HCT116 (cell line): ENCODE measurements around the gene ISCA2.

Experiments
- EZH2 ChIP-seq: fragments of 200-600 bp; sonication (generic); IDR thresholded peaks from 2 replicates; pipeline ENCODE4 v1.6.1; 2017; ENCODE audit warnings: antibody characterized with exemption, mixed run types
- EZH2phosphoT487 ChIP-seq: fragments of 200-600 bp; IDR thresholded peaks from 2 replicates; pipeline ENCODE4 v1.6.1; 2018; ENCODE audit warnings: antibody characterized with exemption, borderline replicate concordance
- JUND ChIP-seq: IDR thresholded peaks from 2 replicates; pipeline ENCODE4 v1.6.1; 2012
- POLR2A ChIP-seq: IDR thresholded peaks from 2 replicates; pipeline ENCODE4 v1.7.0; 2011; ENCODE audit warnings: borderline replicate concordance; ENCODE audit not compliant: insufficient read depth, insufficient read length; ENCODE audit errors: extremely low read depth
- POLR2AphosphoS5 ChIP-seq: IDR thresholded peaks from 2 replicates; pipeline ENCODE4 v1.6.1; 2011; ENCODE audit warnings: mild to moderate bottlenecking, low read depth, low read length, moderate library complexity
- SIN3A ChIP-seq: IDR thresholded peaks from 2 replicates; pipeline ENCODE4 v1.6.1; 2012; ENCODE audit warnings: low read depth
- TCF7L2 ChIP-seq: IDR thresholded peaks from 2 replicates; pipeline ENCODE4 v1.7.0; 2011; ENCODE audit warnings: borderline replicate concordance, inconsistent platforms; ENCODE audit not compliant: insufficient read depth, insufficient read length; ENCODE audit errors: extremely low read depth
- YY1 ChIP-seq: IDR thresholded peaks from 2 replicates; pipeline ENCODE4 v1.6.1; 2011; ENCODE audit warnings: low read length, low read depth, moderate library complexity, mild to moderate bottlenecking; ENCODE audit not compliant: insufficient replicate concordance; ENCODE audit errors: extremely low read depth
- ZNF274 ChIP-seq: fragments of 200-500 bp; sonication (Bioruptor generic); IDR thresholded peaks from 2 replicates; pipeline ENCODE4 v1.6.1; 2014; ENCODE audit warnings: mild to moderate bottlenecking, low read depth, low read length, inconsistent platforms
- TF ChIP-seq, protein P1 (sequence below): IDR thresholded peaks from 2 replicates; pipeline ENCODE4 v1.6.1; 2012
- TF ChIP-seq, protein P2 (sequence below): IDR thresholded peaks from 2 replicates; pipeline ENCODE4 v1.6.1; 2011; ENCODE audit warnings: mild to moderate bottlenecking, low read length, moderate library complexity; ENCODE audit not compliant: insufficient replicate concordance; ENCODE audit errors: extremely low read depth
- TF ChIP-seq, protein P3 (sequence below), 3 experiments: fragments of 200-600 bp in 1 of 3; sonication (generic) in 1 of 3; IDR thresholded peaks in 2 of 3; conservative IDR thresholded peaks in 1 of 3; 2 replicates each; pipeline ENCODE4 v1.5.1; 2012 to 2017; ENCODE audit warnings: low read depth in 2 of 3, low read length in 2 of 3, antibody characterized with exemption in 1 of 3, borderline replicate concordance in 1 of 3, control low read depth in 1 of 3, mild to moderate bottlenecking in 1 of 3, mixed read lengths in 1 of 3, mixed run types in 1 of 3, moderate library complexity in 1 of 3; ENCODE audit not compliant: insufficient read depth in 1 of 3

GRCh38 chr14:74493343-74494261 is at the start of gene ISCA2:
- peak; percentile 77 for TF ChIP-seq POLR2AphosphoS5
- TF ChIP-seq POLR2A: no peak
- TF ChIP-seq, protein P1, sequence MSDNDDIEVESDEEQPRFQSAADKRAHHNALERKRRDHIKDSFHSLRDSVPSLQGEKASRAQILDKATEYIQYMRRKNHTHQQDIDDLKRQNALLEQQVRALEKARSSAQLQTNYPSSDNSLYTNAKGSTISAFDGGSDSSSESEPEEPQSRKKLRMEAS: no peak
- TF ChIP-seq, protein P2, sequence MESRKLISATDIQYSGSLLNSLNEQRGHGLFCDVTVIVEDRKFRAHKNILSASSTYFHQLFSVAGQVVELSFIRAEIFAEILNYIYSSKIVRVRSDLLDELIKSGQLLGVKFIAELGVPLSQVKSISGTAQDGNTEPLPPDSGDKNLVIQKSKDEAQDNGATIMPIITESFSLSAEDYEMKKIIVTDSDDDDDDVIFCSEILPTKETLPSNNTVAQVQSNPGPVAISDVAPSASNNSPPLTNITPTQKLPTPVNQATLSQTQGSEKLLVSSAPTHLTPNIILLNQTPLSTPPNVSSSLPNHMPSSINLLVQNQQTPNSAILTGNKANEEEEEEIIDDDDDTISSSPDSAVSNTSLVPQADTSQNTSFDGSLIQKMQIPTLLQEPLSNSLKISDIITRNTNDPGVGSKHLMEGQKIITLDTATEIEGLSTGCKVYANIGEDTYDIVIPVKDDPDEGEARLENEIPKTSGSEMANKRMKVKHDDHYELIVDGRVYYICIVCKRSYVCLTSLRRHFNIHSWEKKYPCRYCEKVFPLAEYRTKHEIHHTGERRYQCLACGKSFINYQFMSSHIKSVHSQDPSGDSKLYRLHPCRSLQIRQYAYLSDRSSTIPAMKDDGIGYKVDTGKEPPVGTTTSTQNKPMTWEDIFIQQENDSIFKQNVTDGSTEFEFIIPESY: no peak
- peak; percentile 54; the same call in 1 of the 2 replicates for TF ChIP-seq SIN3A
- TF ChIP-seq YY1: peak; percentile 93
- TF ChIP-seq, protein P3, sequence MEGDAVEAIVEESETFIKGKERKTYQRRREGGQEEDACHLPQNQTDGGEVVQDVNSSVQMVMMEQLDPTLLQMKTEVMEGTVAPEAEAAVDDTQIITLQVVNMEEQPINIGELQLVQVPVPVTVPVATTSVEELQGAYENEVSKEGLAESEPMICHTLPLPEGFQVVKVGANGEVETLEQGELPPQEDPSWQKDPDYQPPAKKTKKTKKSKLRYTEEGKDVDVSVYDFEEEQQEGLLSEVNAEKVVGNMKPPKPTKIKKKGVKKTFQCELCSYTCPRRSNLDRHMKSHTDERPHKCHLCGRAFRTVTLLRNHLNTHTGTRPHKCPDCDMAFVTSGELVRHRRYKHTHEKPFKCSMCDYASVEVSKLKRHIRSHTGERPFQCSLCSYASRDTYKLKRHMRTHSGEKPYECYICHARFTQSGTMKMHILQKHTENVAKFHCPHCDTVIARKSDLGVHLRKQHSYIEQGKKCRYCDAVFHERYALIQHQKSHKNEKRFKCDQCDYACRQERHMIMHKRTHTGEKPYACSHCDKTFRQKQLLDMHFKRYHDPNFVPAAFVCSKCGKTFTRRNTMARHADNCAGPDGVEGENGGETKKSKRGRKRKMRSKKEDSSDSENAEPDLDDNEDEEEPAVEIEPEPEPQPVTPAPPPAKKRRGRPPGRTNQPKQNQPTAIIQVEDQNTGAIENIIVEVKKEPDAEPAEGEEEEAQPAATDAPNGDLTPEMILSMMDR (IDR thresholded peaks at IDR 0.05 in 2 of 3, conservative IDR thresholded peaks at IDR 0.05 in 1 of 3; ENCODE audit: borderline replicate concordance in 1 of 3, insufficient read depth in 1 of 3, low read depth in 2 of 3, low read length in 2 of 3): no peak
- no peak for TF ChIP-seq JUND
- TF ChIP-seq EZH2: no peak
- TF ChIP-seq TCF7L2: no peak
- no peak for TF ChIP-seq EZH2phosphoT487
- no peak for TF ChIP-seq ZNF274
